GM18867 (cell line): Measurements from ENCODE around the gene FRY.

Experiments used
- ATAC-seq: cut with Tn5 transposase; IDR thresholded peaks from one replicate; pipeline ENCODE4 v1.9.1; 2021; ENCODE audit warnings: mild to moderate bottlenecking, moderate library complexity; ENCODE audit not compliant: unreplicated experiment

Gene FRY

GRCh38 chr13:32208860-32209259, 177.3 kb downstream of the FRY start:
- no peak for ATAC-seq

GRCh38 chr13:32209652-32210051, 178.1 kb downstream of the FRY start:
- ATAC-seq: no peak

GRCh38 chr13:32210101-32210500, 178.5 kb downstream of the FRY start:
- ATAC-seq: no peak

GRCh38 chr13:32211813-32212212, 180.2 kb downstream of the FRY start:
- no peak for ATAC-seq

- no peak for ATAC-seq
These were observed 180.8 kb downstream of the FRY start for GRCh38 chr13:32212421-32212820.

GRCh38 chr13:32213626-32214025, 182.1 kb downstream of the FRY start:
- no peak for ATAC-seq

GRCh38 chr13:32214071-32214470, 182.5 kb downstream of the FRY start:
- ATAC-seq: no peak

GRCh38 chr13:32216281-32216680, 184.7 kb downstream of the FRY start:
- no peak for ATAC-seq

GRCh38 chr13:32222046-32222676, 190.6 kb downstream of the FRY start:
- ATAC-seq: no peak

- ATAC-seq: no peak
These were observed 193.3 kb downstream of the FRY start for GRCh38 chr13:32224916-32225315.

GRCh38 chr13:32225481-32225931, 193.9 kb downstream of the FRY start:
- no peak for ATAC-seq

- no peak for ATAC-seq
These were observed 196.9 kb downstream of the FRY start for GRCh38 chr13:32228330-32229041.

- ATAC-seq: no peak
These were observed 197.9 kb downstream of the FRY start for GRCh38 chr13:32229443-32229842.

- ATAC-seq: no peak
These were observed 200.7 kb downstream of the FRY start for GRCh38 chr13:32232263-32232662.

- no peak for ATAC-seq
These were observed 201.5 kb downstream of the FRY start for GRCh38 chr13:32233062-32233461.

GRCh38 chr13:32234914-32235313, 203.3 kb downstream of the FRY start:
- no peak for ATAC-seq

GRCh38 chr13:32237681-32238080, 206.1 kb downstream of the FRY start:
- ATAC-seq: no peak

- no peak for ATAC-seq
These were observed 212.1 kb downstream of the FRY start for GRCh38 chr13:32243695-32244094.

GRCh38 chr13:32245555-32245954, 214.0 kb downstream of the FRY start:
- ATAC-seq: no peak

GRCh38 chr13:32246468-32246867, 214.9 kb downstream of the FRY start:
- ATAC-seq: peak; percentile 70

GRCh38 chr13:32247887-32248286, 216.3 kb downstream of the FRY start:
- ATAC-seq: peak; percentile 40

- peak; percentile 88 for ATAC-seq
These were observed 217.2 kb downstream of the FRY start for GRCh38 chr13:32248801-32249200.
